ENCODE results near the gene SLC16A10.

GRCh38 chr6:111276335-111276734 is 189.0 kb downstream of the SLC16A10 start:
- TF ChIP-seq SMC3 (IDR thresholded peaks at IDR 0.05; ENCODE audit: low read length) = no peak
- no peak for TF ChIP-seq CREB1 (IDR thresholded peaks at IDR 0.05)
- no peak for TF ChIP-seq CREB1 (CRISPR knock-in tag; IDR thresholded peaks at IDR 0.05)
- no peak for TF ChIP-seq ZNF644 (CRISPR knock-in tag; IDR thresholded peaks at IDR 0.05; ENCODE audit: low read depth)
- TF ChIP-seq ZNF549 (CRISPR knock-in tag; IDR thresholded peaks at IDR 0.05) = no peak
- TF ChIP-seq ZNF274 (CRISPR knock-in tag; IDR thresholded peaks at IDR 0.05) = no peak
- no peak for TF ChIP-seq FOXP4 (CRISPR knock-in tag; IDR thresholded peaks at IDR 0.05)
- no peak for TF ChIP-seq NFE2L1 (CRISPR knock-in tag; IDR thresholded peaks at IDR 0.05; ENCODE audit: borderline replicate concordance)
